Ascending aorta (tissue), 2 donors: Measurements from ENCODE around the gene FSCN2. TPM values are rescaled to one million over a fixed set of nuclear protein-coding genes. Genes with fewer than 3 reads are reported as not detected.

Experiments used
- DNase-seq, 2 donors: peaks; one replicate each; pipeline ENCODE4 v3.0.0-alpha.2; 2019; ENCODE audit warnings: low spot score in 2 of 2
- H3K27ac ChIP-seq, 2 donors: fragments of 200-600 bp; sonication (generic); one replicate each; pipeline ENCODE4 v1.5.1; 2016 to 2017; ENCODE audit warnings: mild to moderate bottlenecking in 1 of 2
- H3K27me3 ChIP-seq: fragments of 200-600 bp; sonication (generic); one replicate; pipeline ENCODE4 v1.5.1; 2017
- H3K36me3 ChIP-seq, 2 donors: fragments of 200-600 bp; sonication (generic); one replicate each; pipeline ENCODE4 v1.5.1; 2016
- H3K4me1 ChIP-seq, 2 donors: fragments of 200-600 bp; sonication (generic); one replicate each; pipeline ENCODE4 v1.5.1; 2016 to 2017; ENCODE audit warnings: mild to moderate bottlenecking in 1 of 2
- H3K4me3 ChIP-seq, 2 donors: fragments of 200-600 bp; sonication (generic); one replicate each; pipeline ENCODE4 v1.5.1; 2016 to 2017; ENCODE audit warnings: mild to moderate bottlenecking in 1 of 2
- H3K9me3 ChIP-seq, 2 donors: fragments of 200-600 bp; sonication (generic); one replicate each; pipeline ENCODE4 v1.5.1; 2016
- intact Hi-C: fragments of 100-400 bp; cut with DNase I; formaldehyde crosslinking; loops from one replicate; pipeline ENCODE4 v1.15.1; 2023
- total RNA-seq: library from RNA; depleted of rRNA; stranded (reverse); fragments of >200 nt; gene quantifications from one replicate; pipeline ENCODE4 v1.1.0, GENCODE V29; 2016
- TF ChIP-seq, protein P1 (sequence below), 3 experiments: fragments of 200-600 bp in 2 of 3; fragments of 450-650 bp in 1 of 3; sonication (generic) in 2 of 3; IDR thresholded peaks; one replicate each; pipeline ENCODE4 v1.5.1; 2016 to 2019; ENCODE audit warnings: antibody characterized with exemption in 3 of 3, mild to moderate bottlenecking in 1 of 3, moderate library complexity in 1 of 3

FSCN2 gene
- total RNA-seq, 1 donor from 2014 or later, result not detected

DNA sequence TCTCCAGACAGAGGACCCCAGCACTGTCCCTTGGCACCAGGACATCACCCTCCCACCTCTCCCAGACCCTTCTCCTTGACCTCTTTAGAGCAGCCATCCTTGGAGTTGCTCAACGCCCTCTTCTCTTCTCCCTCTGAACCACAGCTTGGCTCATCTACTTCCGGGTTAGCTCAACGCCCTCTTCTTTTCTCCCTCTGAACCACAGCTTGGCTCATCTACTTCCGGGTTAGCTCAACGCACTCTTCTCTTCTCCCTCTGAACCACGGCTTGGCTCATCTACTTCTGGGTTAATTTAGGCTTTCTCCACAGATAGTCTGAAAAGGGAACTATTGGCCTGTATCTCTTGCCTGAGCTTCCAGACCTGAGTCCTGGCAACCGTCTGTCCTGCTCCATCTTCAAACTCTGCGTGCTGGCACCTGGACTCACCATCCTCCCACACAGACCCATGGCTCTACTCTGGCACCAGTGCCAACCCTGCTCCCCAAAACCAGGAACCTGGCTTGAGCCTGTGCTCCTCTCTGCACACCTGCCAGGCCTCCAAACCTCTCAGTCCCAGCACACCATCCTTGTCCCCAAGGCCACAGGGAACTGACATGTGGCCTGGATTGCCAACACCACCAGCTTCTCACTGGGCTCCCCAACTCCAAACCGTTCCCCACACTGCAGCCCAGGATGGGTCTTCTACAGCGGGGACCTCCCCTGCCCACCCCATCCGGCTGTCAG lies 49.3 kb downstream of the FSCN2 start:
- Histone ChIP-seq H3K4me3 (peak overlapping the region in 1 of 2 donors; percentile 4), H3K9me3 (no peaks in the 10 kb centered on the region), H3K27me3 (no peaks in the 10 kb centered on the region), H3K27ac (peak overlapping the region; percentile 61 to 84), H3K4me1 (peaks cover 10 to 29% of the 10 kb centered on the region in 2 donors), H3K36me3 (peaks cover 12 to 48% of the 10 kb centered on the region in 2 donors)
- intact Hi-C loops, result no loop called here
- no peak for DNase-seq
- TF ChIP-seq, protein P1, sequence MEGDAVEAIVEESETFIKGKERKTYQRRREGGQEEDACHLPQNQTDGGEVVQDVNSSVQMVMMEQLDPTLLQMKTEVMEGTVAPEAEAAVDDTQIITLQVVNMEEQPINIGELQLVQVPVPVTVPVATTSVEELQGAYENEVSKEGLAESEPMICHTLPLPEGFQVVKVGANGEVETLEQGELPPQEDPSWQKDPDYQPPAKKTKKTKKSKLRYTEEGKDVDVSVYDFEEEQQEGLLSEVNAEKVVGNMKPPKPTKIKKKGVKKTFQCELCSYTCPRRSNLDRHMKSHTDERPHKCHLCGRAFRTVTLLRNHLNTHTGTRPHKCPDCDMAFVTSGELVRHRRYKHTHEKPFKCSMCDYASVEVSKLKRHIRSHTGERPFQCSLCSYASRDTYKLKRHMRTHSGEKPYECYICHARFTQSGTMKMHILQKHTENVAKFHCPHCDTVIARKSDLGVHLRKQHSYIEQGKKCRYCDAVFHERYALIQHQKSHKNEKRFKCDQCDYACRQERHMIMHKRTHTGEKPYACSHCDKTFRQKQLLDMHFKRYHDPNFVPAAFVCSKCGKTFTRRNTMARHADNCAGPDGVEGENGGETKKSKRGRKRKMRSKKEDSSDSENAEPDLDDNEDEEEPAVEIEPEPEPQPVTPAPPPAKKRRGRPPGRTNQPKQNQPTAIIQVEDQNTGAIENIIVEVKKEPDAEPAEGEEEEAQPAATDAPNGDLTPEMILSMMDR (IDR thresholded peaks at IDR 0.05), result no peak

DNA sequence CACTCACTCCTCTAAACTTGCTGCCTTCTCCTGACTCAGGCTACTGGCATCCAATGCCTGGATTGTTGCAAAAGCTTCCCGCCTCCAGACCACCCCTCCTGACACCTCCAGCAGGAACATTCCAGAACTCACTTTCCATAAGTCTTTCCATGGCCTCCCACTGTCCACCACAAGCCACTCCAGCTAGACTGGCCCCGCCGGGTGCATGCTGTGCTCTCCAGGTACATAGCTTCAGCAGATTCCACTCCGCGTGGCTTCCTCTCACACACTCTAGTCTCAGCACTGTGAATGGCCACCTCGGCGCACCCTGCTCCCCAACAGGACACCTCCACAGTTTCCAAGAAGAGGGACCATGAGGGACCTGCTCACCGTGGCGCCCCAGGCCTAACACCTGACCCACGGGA lies 49.9 kb downstream of the FSCN2 start:
- Histone ChIP-seq H3K36me3 (peaks cover 18 to 54% of the 10 kb centered on the region in 2 donors), H3K4me3 (no peak overlapping the region), H3K27me3 (no peaks in the 10 kb centered on the region), H3K27ac (peak overlapping the region; percentile 61 to 84), H3K9me3 (no peaks in the 10 kb centered on the region), H3K4me1 (peaks cover 10 to 29% of the 10 kb centered on the region in 2 donors)
- TF ChIP-seq, protein P1 (IDR thresholded peaks at IDR 0.05), result no peak
- DNase-seq, result no peak
- intact Hi-C loops, result no loop called here

DNA sequence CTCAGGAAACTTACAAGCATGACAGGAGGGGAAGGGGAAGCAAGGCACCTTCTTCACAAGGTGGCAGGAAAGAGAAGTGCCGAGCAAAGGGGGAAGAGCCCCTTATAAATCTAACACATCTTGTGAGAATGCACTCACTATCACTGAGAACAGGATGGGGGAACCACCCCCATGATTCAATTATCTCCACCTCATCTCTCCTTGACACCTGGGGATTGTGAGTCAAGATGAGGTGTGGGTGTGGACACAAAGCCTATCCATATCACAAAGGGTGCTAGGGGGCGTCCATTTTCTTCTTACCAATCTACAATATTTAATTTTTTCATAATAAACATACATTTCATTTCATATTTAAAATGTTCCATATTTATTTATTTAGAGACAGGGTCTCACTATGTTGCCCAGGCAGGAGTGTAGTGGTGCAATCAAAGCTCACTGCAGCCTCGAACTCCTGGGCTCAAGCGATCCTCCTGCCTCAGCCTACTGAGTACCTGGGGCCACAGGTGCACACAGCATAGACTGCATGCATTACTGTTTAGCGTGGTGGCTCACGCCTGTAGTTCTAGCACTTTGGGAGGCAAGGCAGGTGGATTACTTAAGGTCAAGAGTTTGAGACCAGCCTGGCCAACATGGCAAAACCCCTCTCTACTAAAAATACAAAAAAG lies 50.5 kb downstream of the FSCN2 start:
- Histone ChIP-seq H3K36me3 (peaks cover 22 to 61% of the 10 kb centered on the region in 2 donors), H3K27me3 (no peaks in the 10 kb centered on the region), H3K9me3 (no peaks in the 10 kb centered on the region), H3K27ac (no peak overlapping the region), H3K4me1 (peaks cover 10 to 29% of the 10 kb centered on the region in 2 donors), H3K4me3 (no peak overlapping the region)
- TF ChIP-seq, protein P1 (IDR thresholded peaks at IDR 0.05), result no peak
- DNase-seq, result no peak
- intact Hi-C loops, result no loop called here

DNA sequence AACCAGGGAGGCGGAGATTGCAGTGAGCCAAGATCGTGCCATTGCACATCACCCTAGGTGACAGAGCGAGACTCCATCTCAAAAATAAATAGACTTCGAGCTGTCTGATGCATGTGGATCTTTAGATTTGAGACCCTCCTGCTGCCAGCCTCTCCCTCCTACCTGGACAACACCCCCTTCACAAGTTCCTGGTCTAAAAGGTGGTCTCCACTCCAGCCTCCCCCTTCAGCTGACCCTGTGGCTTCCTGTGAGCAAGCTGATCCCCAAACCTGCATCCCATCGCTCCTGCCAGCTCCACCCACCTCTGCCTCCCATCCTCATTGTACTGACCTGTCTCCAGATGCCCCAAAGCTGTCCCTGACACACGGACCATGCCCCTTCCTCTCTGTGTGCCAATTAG lies 51.1 kb downstream of the FSCN2 start:
- Histone ChIP-seq H3K36me3 (peaks cover 21 to 61% of the 10 kb centered on the region in 2 donors), H3K9me3 (no peaks in the 10 kb centered on the region), H3K27ac (no peak overlapping the region), H3K4me1 (peaks cover 10 to 29% of the 10 kb centered on the region in 2 donors), H3K4me3 (no peak overlapping the region), H3K27me3 (no peaks in the 10 kb centered on the region)
- no peak for DNase-seq
- intact Hi-C loops, result no loop called here
- TF ChIP-seq, protein P1 (IDR thresholded peaks at IDR 0.05), result no peak

DNA sequence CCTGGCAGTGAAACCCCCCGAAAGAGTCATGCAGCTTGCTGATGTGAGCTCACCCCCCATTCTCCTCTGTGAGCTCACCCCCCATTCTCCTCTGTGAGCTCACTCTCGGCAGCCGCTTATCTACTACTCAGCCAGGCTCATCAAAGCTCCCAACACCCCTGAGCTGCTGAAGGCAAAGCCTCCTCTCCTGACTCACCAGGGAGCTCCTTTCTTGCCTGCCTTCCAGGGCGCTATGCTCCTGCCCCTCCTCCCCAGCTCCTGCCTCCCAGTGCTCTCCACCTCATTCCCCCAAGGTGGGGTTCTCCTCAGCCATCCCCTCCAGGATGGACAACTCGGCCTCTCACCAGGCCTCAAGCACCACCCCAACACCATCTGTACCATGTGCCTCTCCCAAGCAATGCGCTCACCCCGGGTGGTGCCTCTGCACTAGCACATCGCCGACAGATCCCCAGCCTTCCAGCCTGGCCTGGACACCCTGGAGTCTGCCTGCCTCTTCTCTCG lies 51.7 kb downstream of the FSCN2 start:
- Histone ChIP-seq H3K36me3 (peaks cover 21 to 62% of the 10 kb centered on the region in 2 donors), H3K4me1 (peaks cover 10 to 29% of the 10 kb centered on the region in 2 donors), H3K9me3 (no peaks in the 10 kb centered on the region), H3K27ac (peak overlapping the region in 1 of 2 donors; percentile 3), H3K4me3 (no peak overlapping the region), H3K27me3 (no peaks in the 10 kb centered on the region)
- TF ChIP-seq, protein P1 (IDR thresholded peaks at IDR 0.05), result no peak
- no peak for DNase-seq
- intact Hi-C loops, result no loop called here
